Measurements from ENCODE around the gene SLC35C1. TPM values are rescaled to one million over a fixed set of nuclear protein-coding genes. Genes with fewer than 3 reads are reported as not detected.
"Not testable (repeated sequence)": the region's sequence is repeated elsewhere in the genome, so short reads cannot be mapped to it uniquely, and the experiment has no call there.

The SLC35C1 gene
- polyA plus RNA-seq, 12 donors: 5.8 to 9.8 (median 7.7) TPM; not detected in 1

DNA sequence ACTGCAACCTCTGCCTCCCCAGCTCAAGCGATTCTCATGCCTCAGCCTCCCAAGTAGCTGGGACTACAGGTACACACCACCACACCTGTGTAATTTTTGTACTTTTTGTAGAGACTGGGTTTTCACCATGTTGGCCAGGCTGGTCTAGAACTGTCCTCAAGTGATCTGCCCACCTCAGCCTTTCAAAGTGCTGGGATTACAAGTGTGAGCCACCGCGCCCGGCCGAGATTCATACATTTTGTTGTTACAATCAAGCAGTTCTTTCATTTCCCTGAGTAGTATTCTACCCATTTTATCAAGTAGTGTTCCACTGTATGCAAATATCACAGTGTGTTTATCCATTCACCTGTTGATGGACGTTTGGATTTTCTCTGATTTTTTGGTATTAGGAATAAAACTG is 26.6 kb upstream of the SLC35C1 start:
- DNase-seq: no peak

DNA sequence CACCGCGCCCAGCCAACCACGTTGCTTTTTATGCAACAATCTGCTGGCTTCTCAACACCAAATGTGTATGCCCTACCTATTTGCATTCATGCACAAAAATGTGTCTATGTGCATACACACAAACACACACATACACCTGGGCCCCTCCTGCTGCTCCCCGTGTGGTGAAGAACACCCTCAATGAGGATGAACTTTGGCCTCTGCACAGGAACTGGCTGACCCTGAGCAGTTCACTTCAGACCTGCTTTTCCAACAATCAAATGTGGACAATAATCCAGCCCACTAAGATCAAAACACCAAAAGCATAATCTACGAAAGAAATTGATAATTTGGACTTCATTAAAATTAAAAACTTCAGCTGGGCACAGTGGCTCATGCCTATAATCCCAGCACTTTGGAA is 25.3 kb upstream of the SLC35C1 start:
- no peak for DNase-seq

DNA sequence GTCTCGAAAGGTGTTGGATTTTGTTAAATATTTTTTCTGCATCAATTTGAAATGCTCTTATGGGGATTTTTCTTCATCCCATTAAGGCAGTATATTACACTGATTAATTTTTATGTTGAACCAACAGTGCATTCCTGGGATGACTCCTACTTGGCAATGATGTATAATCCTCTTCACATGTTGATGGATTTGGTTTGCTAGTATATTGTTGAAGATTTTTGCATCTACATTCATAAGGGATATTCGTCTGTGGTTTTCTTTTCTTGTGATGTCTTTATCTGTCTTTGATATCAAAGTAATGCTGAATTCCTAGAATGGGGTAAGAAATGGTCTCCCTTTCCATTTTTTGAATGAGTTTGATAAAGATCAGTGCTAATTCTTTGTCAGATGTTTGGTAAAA is 18.7 kb upstream of the SLC35C1 start:
- no peak for DNase-seq

DNA sequence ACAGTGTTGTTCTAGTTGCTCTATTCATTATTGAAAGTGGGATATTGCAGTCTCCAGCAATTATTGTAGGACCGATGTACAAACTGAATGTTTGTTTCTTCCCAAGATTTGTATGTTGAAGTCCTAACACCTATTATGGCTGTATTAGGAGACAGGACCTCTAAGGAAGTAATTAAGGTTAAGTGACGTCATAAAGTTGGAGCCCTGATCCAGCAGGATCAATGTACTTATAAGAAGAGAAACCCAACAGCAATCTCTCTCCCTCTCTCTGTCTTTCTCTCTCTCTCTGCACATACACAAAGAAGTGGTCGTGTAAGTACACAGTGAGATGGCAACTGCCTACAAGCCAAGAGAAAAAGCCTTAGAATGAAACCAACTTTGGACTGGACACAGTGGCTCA is 16.1 kb upstream of the SLC35C1 start:
- no peak for DNase-seq

DNA sequence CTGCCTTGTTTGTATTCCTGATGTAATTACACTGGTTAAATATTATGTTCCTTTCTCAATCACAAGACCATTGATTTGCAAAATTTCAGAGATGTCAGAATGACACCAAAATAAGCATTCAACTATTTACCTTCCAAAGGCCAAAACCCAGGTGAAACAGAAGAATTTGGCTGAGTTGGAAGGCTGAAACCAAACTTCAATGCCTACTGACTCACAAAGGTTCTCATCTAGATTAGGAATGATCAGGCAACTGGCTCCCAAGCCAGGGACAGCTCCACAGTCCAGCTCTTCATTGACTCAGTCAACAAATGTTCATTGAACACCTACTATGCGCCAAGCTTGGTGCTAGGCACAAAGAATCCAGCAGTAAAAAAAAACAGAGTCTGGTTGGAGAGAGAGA is 13.4 kb upstream of the SLC35C1 start:
- DNase-seq: no peak

DNA sequence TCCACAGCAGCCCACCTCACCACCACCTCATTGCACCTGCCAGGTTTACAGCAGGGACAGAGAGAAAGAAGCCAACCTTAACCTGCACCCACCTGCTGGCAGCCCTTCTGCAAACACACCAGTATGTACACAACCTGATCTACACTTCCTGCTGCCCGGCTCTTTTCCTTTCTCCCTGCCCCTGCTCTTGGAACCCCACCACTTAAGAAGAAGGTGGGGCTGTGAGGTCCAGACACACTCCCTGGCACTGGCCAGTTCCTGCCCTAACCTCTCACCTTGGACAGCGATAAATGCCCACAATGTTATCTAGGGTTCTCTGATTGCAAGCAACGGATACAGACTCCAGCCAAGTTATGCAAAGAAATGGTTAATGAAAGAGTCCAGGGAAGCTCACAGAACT is 10.8 kb upstream of the SLC35C1 start:
- no peak for DNase-seq

DNA sequence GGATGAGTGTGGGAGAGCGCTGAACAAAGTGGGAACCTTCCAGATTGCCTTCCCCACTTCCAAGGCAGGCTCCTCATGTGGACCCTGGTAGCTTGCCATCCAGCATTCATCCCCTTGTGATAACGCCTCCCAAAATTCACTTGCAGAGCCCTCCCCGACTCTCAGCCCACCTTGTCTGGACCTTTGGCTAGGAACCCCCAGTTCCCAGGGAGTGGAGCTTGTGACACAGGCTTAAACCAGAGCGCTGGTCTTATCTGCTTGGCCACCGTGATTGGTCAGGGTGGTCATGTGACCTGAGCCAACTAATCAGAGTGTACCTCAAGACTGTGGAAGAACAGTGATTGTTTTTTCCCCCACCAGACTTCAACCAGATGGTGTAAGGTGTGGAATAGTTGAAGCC is 9.6 kb upstream of the SLC35C1 start:
- no peak for DNase-seq

DNA sequence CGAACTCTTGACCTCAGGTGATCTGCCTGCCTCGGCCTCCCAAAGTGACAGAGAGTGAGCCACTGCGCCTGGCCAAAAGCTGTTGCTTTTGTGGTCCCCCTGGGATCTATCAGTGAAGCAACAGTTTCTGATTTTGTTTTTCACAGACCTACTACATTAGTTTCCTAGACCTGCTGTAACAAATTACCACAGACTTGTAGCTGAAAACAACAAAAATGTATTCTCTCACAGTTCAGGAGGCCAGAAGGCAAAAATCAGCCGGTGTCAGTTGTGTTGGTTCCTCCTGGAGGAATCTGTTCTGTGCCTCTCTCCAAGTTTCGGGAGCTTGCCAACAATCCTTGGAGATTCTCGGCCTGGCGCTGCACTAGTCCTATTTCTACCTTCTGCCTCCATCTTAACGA is 8.5 kb upstream of the SLC35C1 start:
- DNase-seq: no peak

DNA sequence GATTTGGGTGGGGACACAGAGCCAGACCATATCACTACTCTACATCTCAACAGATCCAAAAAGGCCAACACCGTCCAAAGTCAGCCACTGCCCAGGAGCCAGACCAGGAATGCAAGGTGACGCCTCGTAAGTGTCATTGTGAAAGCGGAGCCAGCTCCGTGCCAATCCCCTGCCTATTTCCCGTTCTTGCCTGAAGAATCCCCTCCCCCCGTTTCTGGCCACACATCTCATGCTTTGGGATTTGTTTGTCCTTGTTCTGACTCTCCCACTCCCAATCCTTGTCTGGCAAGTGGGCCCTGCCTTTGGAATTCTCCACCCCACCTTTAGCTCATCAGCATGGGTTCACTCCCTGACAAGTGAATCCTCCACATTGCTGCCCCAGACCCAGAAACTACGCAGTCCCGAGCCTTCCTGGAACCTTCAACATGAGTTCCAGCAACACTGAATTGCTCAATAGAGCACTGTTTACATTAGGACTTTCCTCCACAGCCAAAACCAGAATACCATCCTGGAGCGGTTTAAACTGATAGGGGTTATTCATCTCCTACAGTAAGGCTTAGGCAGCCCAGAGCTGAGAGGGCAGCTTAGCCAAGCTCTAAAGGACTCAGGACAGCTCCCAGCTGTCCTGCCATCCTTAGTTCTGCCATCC is 6.0 kb upstream of the SLC35C1 start:
- DNase-seq: no peak

DNA sequence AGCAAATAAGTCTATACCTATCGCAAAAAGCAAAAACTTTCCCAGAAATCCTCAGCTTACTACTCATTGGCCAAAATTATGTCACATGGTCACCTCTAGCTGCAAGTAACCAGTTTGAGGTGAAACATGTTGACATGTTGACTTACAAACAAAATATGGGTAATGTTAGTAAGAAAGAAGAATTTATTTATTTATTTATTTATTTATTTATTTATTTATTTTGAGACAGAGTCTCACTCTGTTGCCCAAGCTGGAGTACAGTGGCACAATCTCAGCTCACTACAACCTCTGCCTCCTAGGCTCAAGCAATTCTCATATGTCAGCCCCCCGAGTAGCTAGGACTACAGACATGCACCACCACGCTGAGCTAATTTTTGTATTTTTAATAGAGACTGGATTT is 5.4 kb upstream of the SLC35C1 start:
- no peak for DNase-seq

DNA sequence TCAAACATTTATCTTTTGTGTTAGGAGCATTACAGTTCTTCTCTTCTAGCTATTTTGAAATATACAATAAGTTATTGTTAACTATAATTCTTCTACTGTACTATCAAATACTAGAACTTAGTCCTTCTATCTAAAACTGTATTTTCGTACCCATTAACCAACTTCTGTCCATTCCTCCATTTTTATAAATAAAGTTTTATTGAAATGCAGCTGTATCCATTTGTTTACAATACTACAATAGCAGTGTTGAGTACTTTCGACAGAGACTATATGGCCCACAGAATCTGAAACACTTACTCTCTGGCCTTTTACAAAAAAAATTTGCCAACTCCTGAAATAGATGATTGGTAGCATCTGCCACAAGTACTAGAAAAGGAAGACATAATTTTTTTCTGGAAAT is 4.7 kb upstream of the SLC35C1 start:
- DNase-seq: no peak

DNA sequence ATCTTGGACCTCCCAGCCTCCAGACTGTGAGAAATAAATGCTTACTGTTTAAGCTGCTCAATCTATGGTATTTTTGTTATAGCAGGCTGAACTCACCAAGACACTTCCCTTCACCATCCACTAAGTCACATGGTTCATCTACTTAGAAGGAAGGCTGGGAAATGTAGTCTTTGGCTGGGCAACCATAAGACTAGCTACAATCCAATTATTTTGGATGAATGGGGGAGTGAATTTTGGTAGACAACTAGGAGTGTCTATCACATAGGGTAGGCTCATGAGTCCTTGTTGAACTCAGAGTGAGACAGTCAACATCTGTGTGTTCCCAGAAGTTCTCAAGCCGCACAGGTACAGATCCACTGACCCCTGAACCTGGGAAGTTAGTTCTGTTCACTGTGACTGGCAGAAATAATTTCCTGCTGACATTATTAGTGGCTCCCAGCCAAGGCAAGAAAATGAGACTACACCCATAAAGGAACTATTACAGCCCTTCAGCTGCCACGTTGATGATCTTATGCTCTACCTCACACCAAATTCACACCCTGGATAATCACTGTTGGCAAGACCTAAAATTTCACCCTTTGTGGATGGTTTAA is 3.1 kb upstream of the SLC35C1 start:
- DNase-seq: no peak

DNA sequence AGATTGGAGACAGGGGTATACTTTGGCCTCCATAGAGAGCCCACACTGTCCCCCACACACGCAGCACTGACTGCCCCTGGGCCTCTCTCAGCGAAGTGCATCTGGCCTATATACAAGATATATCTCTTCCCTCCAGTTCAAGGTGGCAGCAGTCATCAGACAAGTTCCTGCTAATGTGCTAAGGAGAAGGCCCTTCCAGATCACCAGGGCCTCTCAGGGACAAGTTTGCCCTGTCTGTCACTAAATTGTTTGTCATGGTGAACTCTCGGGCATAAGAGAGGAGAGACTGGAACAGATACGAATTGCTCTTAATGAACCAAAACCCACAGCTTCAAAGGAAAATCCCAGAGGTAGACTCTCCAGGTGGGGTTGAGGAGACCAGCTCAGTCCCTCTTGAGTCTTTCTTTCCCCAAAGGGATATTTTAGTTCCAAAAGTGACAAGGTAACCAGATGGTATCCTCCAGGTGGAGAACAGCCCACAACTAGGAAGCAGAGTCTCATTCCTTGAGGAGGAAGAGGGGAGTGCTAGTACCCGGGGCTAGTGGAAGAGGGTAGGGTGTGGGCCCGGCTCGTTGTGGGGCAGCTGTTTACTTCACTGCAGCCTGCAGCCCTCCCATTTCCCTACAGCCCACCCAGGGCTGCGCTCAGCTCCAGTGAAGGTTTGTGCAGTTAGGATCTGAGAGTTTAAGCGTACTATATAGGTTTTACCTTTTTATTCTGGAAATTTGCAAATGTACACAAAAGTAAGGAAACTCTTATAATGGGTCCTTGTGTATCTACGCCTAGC is 2.2 kb upstream of the SLC35C1 start:
- no peak for DNase-seq

DNA sequence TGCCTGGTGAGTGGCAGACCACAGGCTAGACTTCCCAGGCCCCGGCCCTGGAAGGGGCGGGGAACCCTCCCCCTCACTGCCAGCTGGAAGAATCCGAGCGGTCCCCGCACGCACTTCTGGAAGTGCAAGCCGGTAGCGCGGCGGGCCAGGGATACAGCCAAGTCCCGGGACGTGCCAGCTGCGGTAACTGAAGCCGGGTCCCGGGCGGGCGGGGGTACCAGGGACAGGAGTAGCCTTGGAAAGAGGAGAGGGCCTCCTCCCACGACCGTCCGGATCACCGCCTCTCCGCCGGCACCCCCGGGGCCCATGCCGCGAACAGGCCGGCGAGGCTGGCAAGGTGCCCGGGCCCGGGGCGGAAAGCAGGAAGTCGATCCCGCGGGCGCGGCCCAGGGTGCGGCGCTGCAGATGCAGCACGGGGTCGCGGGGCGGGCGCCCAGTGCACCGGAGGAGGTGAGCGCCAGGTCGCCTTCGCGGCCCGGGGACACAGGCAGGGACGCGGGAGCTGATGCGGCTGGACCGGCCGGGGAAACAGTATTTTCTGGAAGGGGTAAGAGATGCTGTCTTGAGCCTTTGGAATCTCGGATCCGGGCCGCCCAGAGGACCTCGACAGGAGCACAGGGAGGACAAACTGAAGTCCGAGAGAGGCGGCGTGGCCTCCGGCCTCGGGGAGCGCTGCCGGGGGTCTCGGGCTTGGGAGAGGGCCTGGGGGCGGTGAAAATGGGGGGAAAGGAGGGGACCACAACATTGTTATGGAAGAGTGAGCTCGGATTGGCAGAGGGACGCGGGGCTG is 783 bp upstream of the SLC35C1 start:
- peak; percentile 56 for DNase-seq

DNA sequence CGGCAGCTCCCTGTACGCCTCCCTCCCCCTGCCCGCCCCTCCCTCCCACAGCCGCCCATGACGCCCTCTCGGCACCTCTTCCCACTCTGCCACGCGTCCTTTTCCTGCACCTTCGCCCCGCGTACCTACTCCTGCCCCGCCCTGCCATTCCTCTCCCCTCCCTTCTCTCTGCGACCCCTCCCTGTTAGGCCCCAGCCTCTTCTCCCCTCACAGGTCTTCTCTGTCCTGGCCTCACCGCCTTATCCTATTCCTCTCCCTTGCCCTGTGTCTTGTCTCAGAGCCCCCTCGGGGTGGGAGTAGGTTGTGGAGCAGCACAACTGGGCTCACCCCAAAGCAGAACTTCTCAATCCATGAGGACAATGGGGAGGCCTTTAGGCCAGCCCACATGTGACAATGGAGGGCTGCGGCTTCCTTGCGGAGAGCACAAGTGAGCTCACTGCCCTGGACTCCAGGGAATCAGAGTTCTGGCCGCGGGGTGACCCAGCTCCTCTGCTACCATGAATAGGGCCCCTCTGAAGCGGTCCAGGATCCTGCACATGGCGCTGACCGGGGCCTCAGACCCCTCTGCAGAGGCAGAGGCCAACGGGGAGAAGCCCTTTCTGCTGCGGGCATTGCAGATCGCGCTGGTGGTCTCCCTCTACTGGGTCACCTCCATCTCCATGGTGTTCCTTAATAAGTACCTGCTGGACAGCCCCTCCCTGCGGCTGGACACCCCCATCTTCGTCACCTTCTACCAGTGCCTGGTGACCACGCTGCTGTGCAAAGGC is 539 bp downstream of the SLC35C1 start:
- peak; percentile 49 for DNase-seq

DNA sequence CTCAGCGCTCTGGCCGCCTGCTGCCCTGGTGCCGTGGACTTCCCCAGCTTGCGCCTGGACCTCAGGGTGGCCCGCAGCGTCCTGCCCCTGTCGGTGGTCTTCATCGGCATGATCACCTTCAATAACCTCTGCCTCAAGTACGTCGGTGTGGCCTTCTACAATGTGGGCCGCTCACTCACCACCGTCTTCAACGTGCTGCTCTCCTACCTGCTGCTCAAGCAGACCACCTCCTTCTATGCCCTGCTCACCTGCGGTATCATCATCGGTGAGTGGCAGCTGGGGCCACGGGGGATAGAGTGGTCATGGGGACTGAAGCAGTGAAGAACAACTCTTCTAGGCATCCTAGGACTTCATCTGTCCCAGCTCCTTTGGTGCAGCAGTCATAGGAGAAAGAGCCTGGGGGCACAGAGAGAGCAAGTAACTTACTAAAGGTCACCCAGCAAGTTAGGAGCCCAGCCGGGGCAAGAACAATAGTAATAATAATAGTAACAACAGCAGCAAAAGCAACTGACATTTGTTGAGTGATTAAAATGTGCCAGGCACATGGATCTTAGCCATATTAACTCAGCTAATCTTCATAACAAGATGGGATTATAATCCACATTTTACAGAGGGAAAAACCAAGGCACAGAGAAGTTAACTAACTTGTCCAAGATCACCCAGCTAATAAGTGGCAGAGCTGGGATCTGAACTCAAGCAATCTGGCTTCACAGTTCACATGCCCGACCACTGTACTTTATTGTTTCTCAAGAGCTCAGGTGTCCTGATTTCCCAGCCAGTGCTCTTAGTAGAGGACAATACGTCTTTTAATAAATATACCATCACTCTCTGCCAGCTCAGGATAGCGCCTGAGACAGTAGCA is 1.4 kb downstream of the SLC35C1 start:
- DNase-seq: no peak

DNA sequence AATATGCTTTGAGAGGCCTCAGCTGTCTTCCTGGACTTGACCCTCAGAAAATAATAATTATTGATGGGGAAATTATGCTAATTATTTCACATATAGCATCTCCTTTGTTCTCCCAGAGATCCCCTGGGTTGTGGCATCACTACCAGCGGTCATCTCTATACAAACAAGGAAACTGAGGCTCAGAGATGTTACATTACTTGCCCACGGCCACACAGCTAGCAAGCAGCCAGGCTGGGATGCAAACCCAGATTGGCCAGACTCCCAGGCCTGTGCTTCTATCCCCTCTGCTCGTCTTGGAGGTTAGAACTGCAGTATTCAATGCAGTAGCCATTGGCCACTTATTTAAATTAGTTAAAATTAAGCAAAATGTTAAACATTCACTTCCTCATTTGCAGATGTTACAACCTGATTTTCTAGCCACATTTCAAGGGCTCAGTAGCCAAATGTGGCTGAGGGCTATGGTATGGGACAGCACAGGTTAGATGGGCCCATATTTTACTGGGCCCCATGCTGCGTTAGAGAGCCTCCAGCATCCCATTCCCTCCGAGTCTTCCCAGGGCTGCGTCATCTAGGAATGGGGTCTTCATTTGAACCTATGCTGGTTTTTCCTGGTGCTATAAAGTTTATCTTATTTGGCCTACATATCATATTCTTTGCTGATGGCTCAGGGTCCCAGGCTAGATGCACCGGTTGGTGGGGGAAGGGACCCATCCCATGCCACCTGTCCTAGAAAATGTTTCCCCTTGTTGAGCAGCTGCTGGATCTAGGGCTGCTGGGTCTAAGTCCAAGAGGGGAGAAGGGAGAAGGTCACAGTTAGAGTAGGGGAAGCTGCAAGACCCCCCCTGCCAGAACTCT is 2.2 kb downstream of the SLC35C1 start:
- DNase-seq: no peak

DNA sequence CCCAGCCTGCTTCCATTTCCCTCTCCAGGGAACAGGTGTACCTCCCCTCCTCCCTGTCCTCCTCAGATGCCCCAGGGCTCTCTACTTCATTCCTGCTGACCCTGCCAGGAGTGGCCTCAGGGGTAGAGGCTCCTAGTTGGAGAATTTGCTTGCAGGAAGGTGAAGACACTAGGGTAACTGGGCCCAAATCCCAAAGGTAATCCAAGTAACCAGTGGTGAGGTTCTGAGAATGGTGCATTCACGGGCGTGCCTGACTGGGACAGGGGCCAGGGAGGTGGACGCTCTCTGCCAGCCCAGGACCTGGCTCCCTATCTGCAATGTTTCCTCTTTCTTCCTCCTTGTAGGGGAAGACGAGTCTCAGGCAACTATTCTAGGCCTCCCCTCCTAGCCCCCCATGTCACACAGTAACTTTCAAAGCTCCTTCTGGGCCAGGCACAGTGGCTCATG is 2.9 kb downstream of the SLC35C1 start:
- no peak for DNase-seq

DNA sequence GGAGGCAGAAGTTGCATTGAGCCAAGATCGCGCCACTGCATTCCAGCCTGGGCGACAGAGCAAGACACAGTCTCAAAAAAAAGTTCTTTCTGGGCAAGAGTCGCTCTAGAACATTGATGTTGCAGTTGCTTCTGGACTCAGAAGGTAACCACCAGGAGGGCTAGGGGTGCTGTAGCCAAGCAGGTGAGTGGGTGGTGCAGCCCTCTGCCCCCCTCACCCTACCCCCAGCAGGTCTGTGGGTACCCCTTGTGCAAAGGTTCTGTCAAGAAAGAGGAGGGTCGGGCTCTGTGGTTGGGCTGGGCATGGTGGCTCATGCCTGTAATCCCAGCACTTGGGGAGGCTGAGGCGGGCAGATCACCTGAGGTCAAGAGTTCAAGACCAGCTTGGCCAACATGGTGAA is 3.5 kb downstream of the SLC35C1 start:
- not testable (repeated sequence) for DNase-seq
